H9 (cell line): ENCODE results near the gene ZNF561. TPM values are rescaled to one million over a fixed set of nuclear protein-coding genes. Genes with fewer than 3 reads are reported as not detected.
"Not testable (repeated sequence)": the region's sequence is repeated elsewhere in the genome, so short reads cannot be mapped to it uniquely, and the experiment has no call there.

Experiments used
- DNase-seq: peaks from one replicate; pipeline ENCODE4 v3.0.0-alpha.2; 2017
- H2AFZ ChIP-seq: one replicate; pipeline ENCODE4 v1.6.1; 2013; ENCODE audit warnings: mild to moderate bottlenecking, low read length, control low read depth, moderate library complexity
- H2AK5ac ChIP-seq: 2 replicates; pipeline ENCODE4 v1.6.1; 2013; ENCODE audit warnings: low read length, control low read depth, mixed read lengths; ENCODE audit not compliant: insufficient read length
- H2BK120ac ChIP-seq: one replicate; pipeline ENCODE4 v1.6.1; 2013; ENCODE audit warnings: low read depth, mild to moderate bottlenecking, low read length, control low read depth, inconsistent platforms; ENCODE audit not compliant: poor library complexity, severe bottlenecking
- H2BK12ac ChIP-seq: 2 replicates; pipeline ENCODE4 v1.6.1; 2013; ENCODE audit warnings: low read length, control low read depth, mixed read lengths, low read depth; ENCODE audit not compliant: insufficient read length
- H2BK15ac ChIP-seq: 2 replicates; pipeline ENCODE4 v1.6.1; 2013; ENCODE audit warnings: low read depth, low read length, control low read depth
- H2BK20ac ChIP-seq: one replicate; pipeline ENCODE4 v1.6.1; 2013; ENCODE audit warnings: low read depth, mild to moderate bottlenecking, low read length, control low read depth, inconsistent platforms; ENCODE audit not compliant: poor library complexity, severe bottlenecking
- H2BK5ac ChIP-seq: 2 replicates; pipeline ENCODE4 v1.6.1; 2013; ENCODE audit warnings: low read length, control low read depth, mixed read lengths; ENCODE audit not compliant: insufficient read length
- H3K14ac ChIP-seq: 2 replicates; pipeline ENCODE4 v1.6.1; 2013; ENCODE audit warnings: low read length, control low read depth; ENCODE audit not compliant: insufficient read depth
- H3K18ac ChIP-seq: 2 replicates; pipeline ENCODE4 v1.6.1; 2013; ENCODE audit warnings: low read depth, mild to moderate bottlenecking, mixed read lengths, low read length, control low read depth; ENCODE audit not compliant: insufficient read length
- H3K23ac ChIP-seq: 2 replicates; pipeline ENCODE4 v1.6.1; 2013; ENCODE audit warnings: low read length, control low read depth, mixed read lengths, low read depth; ENCODE audit not compliant: insufficient read length
- H3K23me2 ChIP-seq: 2 replicates; pipeline ENCODE4 v1.6.1; 2013; ENCODE audit warnings: low read depth, mild to moderate bottlenecking, mixed read lengths, low read length, control low read depth; ENCODE audit not compliant: insufficient read length, poor library complexity, severe bottlenecking
- H3K27ac ChIP-seq: 2 replicates; pipeline ENCODE4 v1.5.1; 2013; ENCODE audit warnings: low read length, control low read depth, mixed read lengths, low read depth; ENCODE audit not compliant: insufficient read length
- H3K27me3 ChIP-seq: 2 replicates; pipeline ENCODE4 v1.6.1; 2013; ENCODE audit warnings: low read length, control low read depth, inconsistent platforms; ENCODE audit not compliant: insufficient read depth
- H3K4ac ChIP-seq: 2 replicates; pipeline ENCODE4 v1.6.1; 2013; ENCODE audit warnings: low read depth, mild to moderate bottlenecking, control low read depth, inconsistent platforms, low read length, moderate library complexity
- H3K4me1 ChIP-seq: 2 replicates; pipeline ENCODE4 v1.6.1; 2013; ENCODE audit warnings: low read length, control low read depth, inconsistent platforms; ENCODE audit not compliant: insufficient read depth
- H3K4me2 ChIP-seq: 2 replicates; pipeline ENCODE4 v1.6.1; 2013; ENCODE audit warnings: low read length, control low read depth, mixed read lengths; ENCODE audit not compliant: insufficient read length, insufficient read depth
- H3K56ac ChIP-seq: 2 replicates; pipeline ENCODE4 v1.6.1; 2013; ENCODE audit warnings: low read depth, mild to moderate bottlenecking, mixed read lengths, low read length, control low read depth; ENCODE audit not compliant: insufficient read length
- H3K79me1 ChIP-seq: 2 replicates; pipeline ENCODE4 v1.6.1; 2013; ENCODE audit warnings: low read depth, mild to moderate bottlenecking, moderate library complexity, low read length, control low read depth, inconsistent platforms; ENCODE audit not compliant: insufficient read depth, poor library complexity, severe bottlenecking
- H3K79me2 ChIP-seq: 2 replicates; pipeline ENCODE4 v1.6.1; 2013; ENCODE audit warnings: low read length, control low read depth, inconsistent platforms; ENCODE audit not compliant: insufficient read depth
- H3K9ac ChIP-seq: 2 replicates; pipeline ENCODE4 v1.6.1; 2013; ENCODE audit warnings: low read length, control low read depth, mixed read lengths; ENCODE audit not compliant: insufficient read length; ENCODE audit errors: extremely low read depth
- H3K9me3 ChIP-seq: one replicate; pipeline ENCODE4 v1.6.1; 2013; ENCODE audit warnings: low read depth, low read length, inconsistent platforms; ENCODE audit not compliant: control insufficient read depth
- H3T11ph ChIP-seq: one replicate; pipeline ENCODE4 v1.6.1; 2013; ENCODE audit warnings: mild to moderate bottlenecking, low read length, control low read depth, inconsistent platforms
- H4K20me1 ChIP-seq: one replicate; pipeline ENCODE4 v1.6.1; 2013; ENCODE audit not compliant: control insufficient read depth, insufficient read length, insufficient read depth
- H4K5ac ChIP-seq: 2 replicates; pipeline ENCODE4 v1.6.1; 2013; ENCODE audit warnings: low read depth, mild to moderate bottlenecking, mixed read lengths, low read length, control low read depth; ENCODE audit not compliant: insufficient read length
- H4K8ac ChIP-seq: replicated peaks from 2 replicates; pipeline ENCODE4 v1.6.1; 2013; ENCODE audit warnings: low read length, control low read depth, mixed read lengths, low read depth; ENCODE audit not compliant: insufficient read length
- H4K91ac ChIP-seq: 2 replicates; pipeline ENCODE4 v1.6.1; 2013; ENCODE audit warnings: low read depth, mild to moderate bottlenecking, moderate library complexity, mixed read lengths, low read length, control low read depth; ENCODE audit not compliant: insufficient read length
- H3K27ac Mint-ChIP-seq, 3 experiments: 2 replicates in 2 of 3; 3 replicates in 1 of 3; pipeline ENCODE4 v1.8.0; 2020 to 2021; ENCODE audit warnings: mixed read lengths in 3 of 3, mild to moderate bottlenecking in 1 of 3, moderate library complexity in 1 of 3
- H3K27me3 Mint-ChIP-seq: 2 replicates; pipeline ENCODE4 v1.8.0; 2021; ENCODE audit warnings: low read depth, mild to moderate bottlenecking, moderate library complexity, mixed read lengths
- H3K36me3 Mint-ChIP-seq, 3 experiments: 2 replicates in 2 of 3; 3 replicates in 1 of 3; pipeline ENCODE4 v1.8.0; 2020 to 2021; ENCODE audit warnings: low read depth in 3 of 3, mixed read lengths in 3 of 3; ENCODE audit not compliant: insufficient read depth in 1 of 3
- H3K4me1 Mint-ChIP-seq, 2 experiments: 2 replicates each; pipeline ENCODE4 v1.8.0; 2020; ENCODE audit warnings: mixed read lengths in 2 of 2
- H3K4me3 Mint-ChIP-seq, 2 experiments: 2 replicates in 1 of 2; 3 replicates in 1 of 2; pipeline ENCODE4 v1.8.0; 2020 to 2021; ENCODE audit warnings: mild to moderate bottlenecking in 2 of 2, mixed read lengths in 2 of 2, moderate library complexity in 1 of 2
- H3K9me3 Mint-ChIP-seq, 2 experiments: 2 replicates in 1 of 2; 3 replicates in 1 of 2; pipeline ENCODE4 v1.8.0; 2020; ENCODE audit warnings: mild to moderate bottlenecking in 2 of 2, mixed read lengths in 2 of 2, moderate library complexity in 1 of 2
- WGBS: extraction: QIAGEN DNeasy Blood & Tissue Kit; methylation state at CpG from one replicate; pipeline ENCODE4 v1.1.7; 2013; ENCODE audit warnings: missing lambda C conversion rate, low lambda C conversion rate, mixed read lengths; ENCODE audit not compliant: insufficient read length; ENCODE audit errors: extremely low coverage; 5-methylcytosine and 5-hydroxymethylcytosine counted together
- total RNA-seq: library from RNA; stranded (reverse); gene quantifications from 2 replicates; pipeline ENCODE4 v1.2.1, GENCODE V29; 2021

The ZNF561 gene
- total RNA-seq, 1 experiment from 2014 or later: 50.8 TPM

GRCh38 chr19:9651464-9651863, 30.4 kb upstream of the ZNF561 start:
- H4K5ac ChIP-seq, H3K27me3 ChIP-seq, H2BK15ac ChIP-seq, H3K27ac ChIP-seq, H3K18ac ChIP-seq, H3K4ac ChIP-seq, H3K56ac ChIP-seq, H2AFZ ChIP-seq, H4K91ac ChIP-seq, H3K27me3 Mint-ChIP-seq, H3K4me3 Mint-ChIP-seq, H3K23ac ChIP-seq, H3T11ph ChIP-seq, H2BK12ac ChIP-seq, H3K79me2 ChIP-seq, H3K9ac ChIP-seq, H3K27ac Mint-ChIP-seq, H3K4me1 ChIP-seq, H2BK120ac ChIP-seq, H3K4me2 ChIP-seq, H4K8ac ChIP-seq, H3K79me1 ChIP-seq, H2BK5ac ChIP-seq, H3K14ac ChIP-seq, DNase-seq, H4K20me1 ChIP-seq, H2BK20ac ChIP-seq, H3K23me2 ChIP-seq, H2AK5ac ChIP-seq: not testable (repeated sequence)
- peaks cover 44% of the 10 kb centered on the region for H3K9me3 ChIP-seq
- Mint-ChIP-seq H3K9me3 (peaks cover 46 to 63% of the 10 kb centered on the region in 2 experiments), H3K4me1 (peaks cover 21% of the 10 kb centered on the region in 2 experiments), H3K36me3 (peaks cover 68 to 73% (median 70%) of the 10 kb centered on the region in 3 experiments)
- no CpG with 5 or more reads among the region's 3 CpGs for WGBS
